ENCODE measurements around the gene NES. TPM values are rescaled to one million over a fixed set of nuclear protein-coding genes. Genes with fewer than 3 reads are reported as not detected.
"Not testable (repeated sequence)": the region's sequence is repeated elsewhere in the genome, so short reads cannot be mapped to it uniquely, and the experiment has no call there.

The NES gene
- total RNA-seq, 1 donor from 2014 or later, result 26.1 TPM

GRCh38 chr1:156646738-156647211, 30.4 kb downstream of the NES start:
- no peak for DNase-seq (ENCODE audit: low spot score)

- no peak for DNase-seq (ENCODE audit: low spot score)
These were observed 31.5 kb downstream of the NES start for GRCh38 chr1:156645666-156646065.

GRCh38 chr1:156645056-156645455, 32.2 kb downstream of the NES start:
- DNase-seq (ENCODE audit: low spot score), result no peak

- DNase-seq (ENCODE audit: low spot score), result no peak
These were observed 32.6 kb downstream of the NES start for GRCh38 chr1:156644640-156645039.

- no peak for DNase-seq (ENCODE audit: low spot score)
These were observed 33.1 kb downstream of the NES start for GRCh38 chr1:156644146-156644545.

- no peak for DNase-seq (ENCODE audit: low spot score)
These were observed 33.5 kb downstream of the NES start for GRCh38 chr1:156643778-156644092.

GRCh38 chr1:156643049-156643777, 34.0 kb downstream of the NES start:
- no peak for DNase-seq (ENCODE audit: low spot score)

GRCh38 chr1:156642265-156643048, 34.8 kb downstream of the NES start:
- DNase-seq (ENCODE audit: low spot score), result no peak

- DNase-seq (ENCODE audit: low spot score), result no peak
These were observed 35.4 kb downstream of the NES start, which contains the start of gene BCAN for GRCh38 chr1:156641761-156642264. TSS of gene BCAN (plus strand) at chr1:156642117. CDS start at chr1:156646055, 3,938 bp downstream.

- no peak for DNase-seq (ENCODE audit: low spot score)
These were observed 36.1 kb downstream of the NES start for GRCh38 chr1:156640842-156641706.

GRCh38 chr1:156639601-156640101, 37.6 kb downstream of the NES start:
- DNase-seq (ENCODE audit: low spot score), result no peak

GRCh38 chr1:156638189-156638985, 38.8 kb downstream of the NES start:
- DNase-seq (ENCODE audit: low spot score), result no peak

- DNase-seq (ENCODE audit: low spot score), result no peak
These were observed 44.9 kb downstream of the NES start for GRCh38 chr1:156632355-156632754.

- DNase-seq (ENCODE audit: low spot score), result not testable (repeated sequence)
These were observed 46.1 kb downstream of the NES start for GRCh38 chr1:156631152-156631551.

- DNase-seq (ENCODE audit: low spot score), result no peak
These were observed 47.3 kb downstream of the NES start for GRCh38 chr1:156629823-156630449.

GRCh38 chr1:156627313-156627880, 49.8 kb downstream of the NES start:
- no peak for DNase-seq (ENCODE audit: low spot score)

- DNase-seq (ENCODE audit: low spot score), result no peak
These were observed 51.1 kb downstream of the NES start for GRCh38 chr1:156626079-156626438.

GRCh38 chr1:156625436-156626078, 51.6 kb downstream of the NES start:
- no peak for DNase-seq (ENCODE audit: low spot score)

GRCh38 chr1:156624814-156625435, 52.3 kb downstream of the NES start:
- DNase-seq (ENCODE audit: low spot score), result no peak

Measured in mucosa of gallbladder (tissue), 1 donor.